Measurements from ENCODE around the gene ZBTB7B. TPM values are rescaled to one million over a fixed set of nuclear protein-coding genes. Genes with fewer than 3 reads are reported as not detected.

ZBTB7B gene
- total RNA-seq, 1 experiment from 2014 or later, result 30.6 TPM

DNA sequence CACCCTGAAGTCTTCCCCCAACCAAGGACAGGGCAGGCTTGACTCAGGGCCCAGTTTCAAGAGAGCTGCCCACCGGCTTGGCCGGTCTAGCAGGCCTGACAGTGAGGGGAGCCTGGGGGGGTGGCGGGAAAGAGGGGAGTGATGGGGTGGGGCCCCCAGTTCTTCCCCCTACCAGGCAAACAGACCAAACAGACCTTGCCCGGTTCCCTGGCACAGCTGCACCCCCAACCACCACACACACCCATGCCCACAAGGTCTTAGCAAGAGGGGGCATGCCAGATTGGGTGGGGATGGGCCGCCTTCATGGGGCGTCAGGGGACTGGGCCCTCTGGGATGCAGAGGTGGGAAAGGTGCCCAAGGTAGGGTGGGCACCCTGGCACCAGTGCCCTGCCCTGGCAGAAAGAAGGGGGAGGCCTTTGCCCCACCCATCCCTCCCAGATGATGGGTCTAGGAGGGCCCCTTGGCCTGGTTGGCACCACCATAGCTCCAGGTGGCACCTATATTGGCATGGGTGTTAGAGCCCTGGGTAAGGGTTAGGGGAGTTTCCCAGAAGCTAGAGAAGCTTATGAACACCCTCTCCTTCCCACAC is 8.9 kb downstream of the ZBTB7B start:
- in situ Hi-C loops (cut with HindIII; ENCODE audit: low sequenced_read_pairs), result no loop called here

DNA sequence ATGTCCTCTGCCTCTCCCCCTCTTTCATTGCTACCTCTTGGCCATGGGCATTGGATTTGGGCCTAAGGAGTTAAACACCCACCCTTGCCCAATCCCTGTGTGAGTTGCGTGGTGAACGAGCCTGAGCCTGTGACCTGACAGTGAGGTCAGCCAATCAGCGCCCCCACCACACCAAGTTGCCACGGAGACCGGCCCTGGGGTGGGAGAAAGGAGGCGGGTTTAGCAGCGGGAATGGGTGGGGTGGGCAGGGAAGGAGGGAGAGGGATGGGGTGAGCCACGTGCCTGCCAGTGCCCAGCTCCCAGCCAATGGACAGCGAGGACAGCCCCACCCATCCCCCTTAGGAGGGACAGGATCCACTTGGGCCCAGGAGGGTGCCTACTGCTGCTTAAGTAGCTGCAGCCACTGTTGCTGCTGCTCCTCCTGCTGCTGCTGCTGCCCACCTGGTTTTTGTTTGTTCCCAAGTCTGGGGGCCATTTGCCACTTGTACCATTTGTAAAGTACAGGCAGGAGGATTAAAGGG is 9.5 kb downstream of the ZBTB7B start:
- peak; percentile 77 for DNase-seq (ENCODE audit: low spot score)
- in situ Hi-C loops (cut with HindIII; ENCODE audit: low sequenced_read_pairs), result no loop called here

More for the DNA sequence above, 8.9 kb downstream of the ZBTB7B start:
- no peak for DNase-seq (ENCODE audit: low spot score)

DNA sequence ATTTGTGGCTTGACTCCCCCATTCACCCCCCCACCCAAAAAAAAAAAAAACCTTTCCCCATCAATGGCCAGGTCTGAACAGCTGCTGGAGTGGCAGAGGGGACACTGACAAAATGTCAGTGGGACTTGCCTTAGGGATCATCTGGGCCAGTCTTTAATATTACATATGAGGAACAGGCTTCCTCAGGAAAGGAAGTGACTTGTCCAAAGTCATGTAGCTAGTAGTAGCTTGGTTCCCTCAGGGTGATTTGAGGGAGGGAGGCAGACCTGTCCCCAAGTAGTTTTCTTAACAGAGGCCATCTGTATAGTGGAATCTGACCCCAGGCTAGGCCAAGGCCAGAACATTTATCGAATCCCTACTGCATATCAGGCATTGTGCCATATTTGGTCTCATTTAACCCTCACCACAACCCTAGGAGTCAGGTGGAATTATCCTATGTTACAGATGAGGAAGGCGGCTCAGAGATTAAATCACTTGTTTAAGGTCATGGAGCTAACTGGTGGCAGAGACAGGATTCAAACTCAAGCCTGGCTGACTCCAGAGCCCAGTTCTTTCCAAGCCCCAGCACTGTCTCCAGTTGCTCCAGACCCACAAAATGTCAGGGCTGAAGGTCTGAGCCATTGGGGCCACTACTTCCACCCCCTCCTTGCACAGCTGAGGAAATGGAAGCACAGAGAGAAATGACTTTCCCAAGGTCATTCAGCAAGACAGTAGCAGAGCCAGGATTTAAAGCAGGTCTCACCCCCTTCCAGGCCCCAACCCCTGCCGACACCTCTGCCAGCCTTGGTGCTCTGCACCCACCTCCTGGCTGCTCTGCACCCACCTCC is 10.4 kb downstream of the ZBTB7B start:
- in situ Hi-C loops (cut with HindIII; ENCODE audit: low sequenced_read_pairs), result no loop called here
- no peak for DNase-seq (ENCODE audit: low spot score)

DNA sequence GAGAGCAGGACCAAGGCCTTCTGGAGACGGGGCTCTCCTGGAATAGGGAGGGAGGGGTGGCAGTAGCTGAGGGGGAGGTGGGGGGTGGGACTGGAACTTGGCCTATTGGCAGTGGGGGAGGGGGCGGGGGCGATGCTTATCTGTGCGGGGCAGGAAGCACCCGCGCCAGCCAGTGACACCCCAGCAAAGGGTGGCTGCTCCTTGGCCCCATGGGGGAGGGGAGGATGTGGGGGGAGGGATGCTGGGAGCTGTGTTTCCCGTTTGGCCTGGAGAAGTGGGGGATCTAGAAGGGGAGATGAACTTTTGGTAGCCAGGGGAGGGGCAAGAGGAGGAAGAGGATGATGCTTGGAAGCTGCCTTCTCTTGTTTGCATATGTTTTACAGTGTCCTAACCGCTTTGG is 11.0 kb downstream of the ZBTB7B start:
- in situ Hi-C loops (cut with HindIII; ENCODE audit: low sequenced_read_pairs), result no loop called here
- no peak for DNase-seq (ENCODE audit: low spot score)

DNA sequence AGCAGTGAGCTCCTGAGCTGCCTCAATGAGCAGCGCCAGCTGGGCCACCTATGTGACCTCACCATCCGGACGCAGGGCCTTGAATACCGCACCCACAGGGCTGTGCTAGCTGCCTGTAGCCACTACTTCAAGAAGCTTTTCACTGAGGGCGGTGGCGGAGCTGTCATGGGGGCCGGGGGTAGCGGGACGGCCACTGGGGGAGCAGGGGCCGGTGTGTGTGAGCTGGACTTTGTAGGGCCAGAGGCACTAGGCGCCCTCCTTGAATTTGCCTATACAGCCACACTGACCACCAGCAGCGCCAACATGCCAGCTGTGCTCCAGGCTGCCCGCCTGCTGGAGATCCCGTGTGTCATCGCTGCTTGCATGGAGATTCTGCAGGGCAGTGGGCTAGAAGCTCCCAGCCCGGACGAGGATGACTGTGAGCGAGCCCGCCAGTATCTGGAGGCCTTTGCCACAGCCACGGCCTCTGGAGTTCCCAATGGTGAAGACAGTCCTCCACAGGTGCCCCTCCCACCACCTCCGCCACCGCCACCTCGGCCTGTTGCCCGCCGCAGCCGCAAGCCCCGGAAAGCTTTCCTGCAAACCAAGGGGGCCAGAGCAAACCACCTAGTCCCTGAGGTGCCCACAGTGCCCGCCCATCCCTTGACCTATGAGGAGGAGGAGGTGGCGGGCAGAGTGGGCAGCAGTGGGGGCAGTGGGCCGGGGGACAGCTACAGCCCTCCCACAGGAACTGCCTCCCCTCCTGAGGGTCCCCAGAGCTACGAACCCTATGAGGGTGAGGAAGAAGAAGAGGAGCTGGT is 12.3 kb downstream of the ZBTB7B start:
- DNase-seq (ENCODE audit: low spot score), result no peak
- in situ Hi-C loops (cut with HindIII; ENCODE audit: low sequenced_read_pairs), result no loop called here

DNA sequence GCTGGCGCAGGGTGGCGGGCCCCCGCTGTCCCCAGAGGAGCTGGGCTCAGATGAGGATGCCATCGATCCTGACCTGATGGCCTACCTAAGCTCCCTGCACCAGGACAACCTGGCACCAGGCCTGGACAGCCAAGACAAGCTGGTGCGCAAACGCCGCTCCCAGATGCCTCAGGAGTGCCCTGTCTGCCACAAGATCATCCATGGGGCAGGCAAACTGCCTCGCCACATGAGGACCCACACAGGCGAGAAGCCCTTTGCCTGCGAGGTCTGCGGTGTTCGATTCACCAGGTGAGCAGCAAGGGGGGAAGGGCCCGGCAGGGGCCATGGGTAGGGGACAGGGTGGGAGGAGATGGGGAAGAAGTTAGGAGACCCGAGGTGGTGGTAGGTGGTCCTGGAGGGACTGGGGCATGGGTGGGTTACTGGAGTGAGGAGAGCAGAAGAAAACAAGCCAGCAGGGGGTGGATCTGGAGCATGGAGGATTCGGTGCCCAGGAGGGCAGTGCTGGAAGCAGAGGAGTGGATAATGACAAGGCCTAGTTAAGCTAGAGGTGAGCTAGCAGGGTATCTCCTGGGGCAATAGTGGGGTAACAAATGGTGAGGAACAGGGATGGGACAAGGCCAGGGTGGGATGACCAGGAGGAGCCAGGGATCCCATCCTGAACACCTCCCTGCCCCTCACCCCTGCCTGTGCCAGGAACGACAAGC is 13.1 kb downstream of the ZBTB7B start:
- in situ Hi-C loops (cut with HindIII; ENCODE audit: low sequenced_read_pairs), result no loop called here
- no peak for DNase-seq (ENCODE audit: low spot score)

DNA sequence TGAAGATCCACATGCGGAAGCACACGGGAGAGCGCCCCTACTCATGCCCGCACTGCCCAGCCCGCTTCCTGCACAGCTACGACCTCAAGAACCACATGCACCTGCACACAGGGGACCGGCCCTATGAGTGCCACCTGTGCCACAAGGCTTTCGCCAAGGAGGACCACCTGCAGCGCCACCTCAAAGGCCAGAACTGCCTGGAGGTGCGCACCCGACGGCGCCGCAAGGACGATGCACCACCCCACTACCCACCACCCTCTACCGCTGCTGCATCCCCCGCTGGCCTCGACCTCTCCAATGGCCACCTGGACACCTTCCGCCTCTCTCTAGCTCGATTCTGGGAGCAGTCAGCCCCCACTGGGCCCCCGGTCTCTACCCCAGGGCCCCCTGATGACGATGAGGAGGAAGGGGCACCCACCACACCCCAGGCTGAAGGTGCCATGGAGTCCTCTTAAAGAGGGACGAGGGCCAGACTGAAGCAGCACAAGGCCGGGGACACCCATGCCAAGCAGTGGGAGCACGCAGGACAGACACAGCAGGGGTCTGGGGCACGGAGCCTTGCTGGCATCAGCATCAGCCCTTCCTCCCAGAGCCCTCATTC is 13.7 kb downstream of the ZBTB7B start:
- no peak for DNase-seq (ENCODE audit: low spot score)
- in situ Hi-C loops (cut with HindIII; ENCODE audit: low sequenced_read_pairs), result no loop called here

DNA sequence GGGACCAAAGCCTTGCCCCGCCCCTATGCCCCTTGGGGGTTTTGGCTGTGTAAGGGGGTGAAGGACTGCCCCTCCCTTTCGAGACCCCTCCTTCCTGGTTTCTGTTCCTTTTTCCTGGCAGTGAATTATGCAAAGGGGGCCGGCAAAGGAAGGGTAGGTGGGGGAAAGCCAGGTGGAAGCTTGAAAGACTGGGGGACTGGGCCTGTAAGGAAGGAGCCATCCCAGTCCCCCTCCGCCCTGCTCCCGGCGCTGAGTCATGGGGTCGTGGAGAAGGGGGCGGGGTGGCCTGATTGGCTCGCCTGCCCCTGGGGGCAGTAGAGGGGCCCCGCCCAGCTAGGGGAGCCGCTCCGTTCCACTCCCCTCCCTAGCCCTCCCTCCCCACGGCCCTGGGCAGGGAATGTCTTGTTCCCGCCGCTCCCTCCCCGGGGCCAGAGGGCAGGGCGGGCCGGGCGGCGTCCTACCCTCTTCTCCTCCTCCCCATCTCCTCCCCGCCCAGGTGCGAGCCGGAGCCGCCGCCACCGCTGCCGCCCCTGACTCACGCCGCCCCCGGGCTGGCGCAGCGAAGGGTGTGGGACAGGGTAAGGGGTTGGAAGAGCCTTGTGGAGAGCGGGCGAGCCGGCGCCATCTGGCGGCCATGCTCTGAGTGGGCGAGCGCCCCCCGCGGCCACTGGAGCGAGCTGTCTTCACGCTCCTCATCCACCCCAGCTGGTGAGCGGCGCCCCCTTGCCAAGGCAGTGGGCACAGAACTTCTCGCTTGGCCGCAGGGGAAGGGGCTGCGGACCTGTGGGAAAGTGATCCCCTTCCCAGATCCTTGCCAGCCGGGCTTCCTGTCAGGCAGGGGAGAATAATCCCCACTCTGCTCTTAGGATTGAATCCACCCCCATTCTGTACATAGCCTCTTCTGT is 14.7 kb downstream of the ZBTB7B start:
- peak; percentile 81 for DNase-seq (ENCODE audit: low spot score)
- in situ Hi-C loops (cut with HindIII; ENCODE audit: low sequenced_read_pairs), result no loop called here

DNA sequence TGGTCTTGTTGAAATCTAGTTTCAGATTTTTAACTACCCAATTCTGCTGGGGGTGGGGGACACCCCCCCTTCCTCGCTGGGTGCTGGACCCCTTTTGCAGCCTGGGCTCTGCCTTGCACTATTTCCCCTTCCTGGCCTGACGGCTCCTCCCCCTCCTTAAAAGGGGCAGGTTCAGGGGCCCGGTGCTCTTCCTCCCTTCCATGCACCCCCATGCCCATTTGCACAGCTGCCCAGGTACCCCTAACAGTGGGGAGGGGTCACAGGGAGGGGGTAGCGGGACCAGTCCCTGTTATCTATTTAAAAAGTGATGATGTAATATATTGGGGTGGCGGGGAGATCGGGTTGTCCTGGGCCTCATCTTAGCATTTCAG is 15.3 kb downstream of the ZBTB7B start:
- in situ Hi-C loops (cut with HindIII; ENCODE audit: low sequenced_read_pairs), result no loop called here
- no peak for DNase-seq (ENCODE audit: low spot score)

DNA sequence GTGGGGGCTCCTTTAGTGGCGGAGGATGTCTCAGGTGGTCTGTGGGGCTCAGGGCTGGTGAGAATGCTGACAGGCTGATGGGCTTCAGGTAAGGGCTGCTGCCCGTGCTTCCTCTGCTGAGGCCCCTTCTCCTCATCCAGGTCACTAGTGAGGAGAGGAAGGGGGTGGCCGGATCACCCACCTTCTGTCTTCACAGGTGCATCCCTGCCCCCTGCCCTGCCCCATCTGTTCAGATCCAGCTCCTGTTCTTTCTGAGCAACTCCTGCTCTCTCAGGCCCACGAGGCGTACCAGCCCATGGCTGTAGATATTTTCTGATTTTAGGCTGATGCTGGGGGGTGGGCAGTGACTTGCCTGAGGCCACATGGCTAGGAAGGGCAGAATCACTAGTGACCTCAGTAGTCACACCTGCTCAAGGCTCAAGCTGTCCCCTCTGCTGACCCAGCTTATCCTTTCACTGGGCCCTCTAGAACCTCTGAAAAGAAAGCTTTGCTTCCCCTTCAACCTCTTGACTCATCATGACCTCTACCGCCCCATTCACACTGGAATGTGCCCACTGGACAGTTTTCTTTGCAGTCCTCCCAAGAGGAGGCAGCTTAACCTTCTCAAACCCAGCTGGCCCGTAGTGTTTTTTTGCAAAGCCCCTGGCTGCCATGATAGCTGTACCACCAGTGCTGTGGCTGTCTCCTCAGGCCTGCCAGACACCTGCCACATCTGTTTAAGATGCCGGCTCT is 16.2 kb downstream of the ZBTB7B start:
- in situ Hi-C loops (cut with HindIII; ENCODE audit: low sequenced_read_pairs), result no loop called here
- peak; percentile 44 for DNase-seq (ENCODE audit: low spot score)

DNA sequence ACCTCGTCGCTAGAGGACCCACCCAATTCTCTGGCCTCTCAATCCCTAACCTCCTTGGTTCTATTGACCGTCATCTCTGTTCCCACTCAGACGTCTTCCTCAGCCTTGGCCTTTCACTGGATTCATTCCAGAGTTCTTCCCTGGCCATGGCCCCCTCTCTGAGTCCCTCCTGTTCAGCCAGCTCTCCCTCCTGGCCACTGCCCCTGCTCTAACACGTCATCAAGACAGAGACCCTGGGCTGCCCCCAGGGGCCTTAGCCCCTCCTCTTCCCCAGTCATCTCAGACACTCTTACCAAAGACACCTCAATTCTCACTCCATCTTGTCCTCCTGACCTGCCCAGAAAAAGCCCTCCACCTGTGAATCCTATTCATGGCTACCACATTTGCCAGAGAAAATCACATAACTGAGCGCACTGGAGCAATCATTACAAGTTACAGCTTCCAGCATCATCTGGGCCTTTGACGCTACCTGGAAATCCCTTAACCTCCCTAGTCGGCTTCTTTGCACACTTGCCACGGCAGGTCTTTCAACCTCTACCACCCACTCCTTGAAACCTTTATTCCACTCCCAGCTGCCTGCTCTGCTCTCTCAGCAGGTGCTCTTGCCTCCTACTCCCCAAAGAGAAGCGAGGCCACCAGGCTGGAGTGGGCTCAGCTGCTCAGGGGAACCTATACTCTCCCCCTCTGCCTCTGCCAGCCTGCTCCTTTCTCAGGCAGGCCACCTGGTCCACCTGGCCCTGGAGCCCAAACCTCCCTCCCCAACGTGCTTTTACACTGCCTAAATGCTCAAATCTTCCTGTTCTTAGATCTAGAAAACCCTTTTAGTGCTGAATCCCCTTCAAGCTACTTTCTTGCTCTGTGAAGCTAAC is 17.0 kb downstream of the ZBTB7B start:
- DNase-seq (ENCODE audit: low spot score), result no peak
- in situ Hi-C loops (cut with HindIII; ENCODE audit: low sequenced_read_pairs), result no loop called here

DNA sequence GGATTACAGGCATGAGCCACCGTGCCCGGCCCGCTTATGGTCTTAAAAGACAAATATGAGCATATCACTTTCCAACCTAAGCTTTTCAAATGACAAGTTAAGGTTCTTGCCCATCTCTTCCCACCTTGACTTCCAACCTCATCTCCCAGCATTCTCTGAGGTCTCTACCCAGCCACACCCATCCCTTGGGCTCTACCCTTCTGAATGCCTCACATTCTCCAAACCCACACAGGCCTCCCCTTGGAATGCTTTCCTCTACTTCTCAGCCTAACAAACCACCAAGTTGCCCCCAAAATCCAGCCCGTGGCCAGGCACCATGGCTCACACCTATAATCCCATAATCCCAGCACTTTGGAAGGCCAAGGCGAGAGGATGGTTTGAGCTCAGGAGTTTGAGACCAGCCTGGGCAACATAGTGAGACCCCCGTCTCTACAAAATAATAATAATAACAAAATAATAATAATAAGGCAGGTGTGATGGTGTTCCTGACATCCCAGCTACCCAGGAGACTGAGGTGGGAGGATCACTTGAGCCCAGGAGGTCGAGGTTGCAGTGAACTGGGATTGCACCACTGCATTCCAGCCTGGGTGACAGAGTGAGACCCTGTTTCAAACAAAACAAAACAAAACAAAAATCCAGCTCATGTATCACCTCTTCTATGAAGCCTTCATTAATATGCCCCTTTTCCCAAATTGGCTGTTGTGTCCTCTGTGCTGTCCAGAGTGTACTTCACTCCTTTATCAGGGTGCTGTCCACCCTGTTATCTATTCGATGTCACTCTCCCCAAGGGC is 19.7 kb downstream of the ZBTB7B start:
- in situ Hi-C loops (cut with HindIII; ENCODE audit: low sequenced_read_pairs), result no loop called here
- DNase-seq (ENCODE audit: low spot score), result no peak

DNA sequence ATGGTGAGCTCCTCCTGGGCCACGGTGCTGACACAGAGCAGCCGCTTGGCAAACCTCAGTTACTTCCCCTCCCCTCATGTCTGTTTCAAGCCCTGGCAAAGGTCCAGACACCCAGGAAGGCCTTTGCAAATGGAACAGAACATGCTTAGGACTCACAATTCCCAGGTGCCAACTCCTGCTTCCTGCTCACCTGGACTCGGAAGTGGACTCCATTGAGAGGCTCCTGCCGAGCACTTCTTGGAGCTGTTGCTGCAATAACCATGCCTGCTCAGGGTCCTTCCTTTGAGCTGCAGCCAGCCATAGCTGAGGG is 20.3 kb downstream of the ZBTB7B start:
- in situ Hi-C loops (cut with HindIII; ENCODE audit: low sequenced_read_pairs), result no loop called here
- no peak for DNase-seq (ENCODE audit: low spot score)

DNA sequence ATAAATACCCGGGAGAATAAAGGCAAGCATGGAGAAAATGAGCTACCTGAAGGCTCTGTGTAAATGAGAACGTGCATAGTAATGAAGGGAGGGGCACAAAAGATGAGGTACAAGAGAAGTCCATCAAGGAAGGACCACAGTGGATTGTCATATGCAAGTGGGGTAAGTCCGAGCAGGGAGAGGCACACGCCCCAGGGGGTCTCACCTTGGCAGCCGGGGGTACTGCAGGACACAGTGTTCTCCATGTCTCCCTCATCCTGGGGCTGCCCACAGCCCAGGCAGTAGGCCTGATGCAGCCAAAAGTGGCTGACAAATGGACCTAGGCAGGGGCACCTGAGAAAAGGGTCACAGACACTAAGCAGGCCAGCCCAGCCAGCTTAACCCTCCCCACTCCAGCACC is 21.0 kb downstream of the ZBTB7B start:
- in situ Hi-C loops (cut with HindIII; ENCODE audit: low sequenced_read_pairs), result no loop called here
- no peak for DNase-seq (ENCODE audit: low spot score)

DNA sequence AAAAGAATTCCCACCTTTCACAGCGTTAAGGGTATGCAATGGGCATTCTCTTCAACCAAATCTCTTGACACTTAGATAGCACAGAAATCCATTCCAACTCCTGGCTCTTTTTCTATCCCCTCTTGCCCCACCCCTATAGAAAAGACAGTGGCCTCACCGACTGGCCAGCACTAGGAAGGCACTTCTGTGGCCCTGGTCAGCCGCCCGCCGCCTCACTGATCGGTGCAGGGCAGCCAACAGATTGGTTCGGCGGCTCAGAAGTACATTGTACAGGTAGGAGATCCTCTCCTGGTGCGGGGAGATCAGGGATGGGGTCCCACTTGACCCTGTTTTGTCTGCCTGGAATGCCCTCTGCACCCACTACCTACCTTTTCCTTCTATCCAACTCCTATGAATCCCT is 21.7 kb downstream of the ZBTB7B start:
- in situ Hi-C loops (cut with HindIII; ENCODE audit: low sequenced_read_pairs), result no loop called here
- no peak for DNase-seq (ENCODE audit: low spot score)

DNA sequence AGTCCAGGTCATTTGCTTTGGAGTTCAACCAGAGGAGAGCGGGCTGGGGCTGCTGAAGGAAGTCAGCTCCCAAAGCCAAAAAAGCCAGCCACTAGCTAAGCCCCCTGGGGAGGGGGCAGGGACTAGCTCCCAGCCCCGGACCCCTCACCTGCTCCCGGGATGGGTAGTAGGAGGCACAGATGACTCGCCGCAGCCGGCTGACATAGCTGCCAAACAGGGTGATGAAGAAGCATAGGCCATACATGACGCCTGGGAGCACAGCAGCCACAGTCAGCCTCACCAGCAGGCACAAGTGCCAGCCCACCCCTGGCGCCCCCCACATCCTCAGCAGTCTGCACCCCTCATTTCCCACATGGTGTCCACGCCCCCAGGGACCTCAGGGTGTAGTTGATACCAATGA is 23.6 kb downstream of the ZBTB7B start:
- DNase-seq (ENCODE audit: low spot score), result no peak
- in situ Hi-C loops (cut with HindIII; ENCODE audit: low sequenced_read_pairs), result no loop called here

Data from G401 (cell line).